HCT116 (cell line): ENCODE measurements around the gene UBASH3B. TPM values are rescaled to one million over a fixed set of nuclear protein-coding genes. Genes with fewer than 3 reads are reported as not detected.

Experiments
- ATAC-seq: fragments of 200-7000 bp; cut with Tn5 transposase; 2 replicates; pipeline ENCODE4 v1.9.1; 2020; ENCODE audit warnings: mild to moderate bottlenecking, moderate library complexity
- BruUV-seq: library from RNA; stranded (reverse); fragments of 400-500 nt; replicated peaks from 2 replicates; lab custom pipeline; 2021; lab: Mats Ljungman, UMichigan
- CTCF ChIA-PET: fragments of 300-600 bp; sonication (Branson Sonifier 250); formaldehyde crosslinking; loops from one replicate; lab custom pipeline; 2021; ENCODE audit warnings: antibody characterized with exemption; lab: Charles Lee
- POLR2A ChIA-PET: fragments of 300-600, 350-600 bp; sonication (Branson Sonifier 250); formaldehyde crosslinking; loops from one replicate; lab custom pipeline; 2021; ENCODE audit warnings: antibody characterized with exemption; lab: Charles Lee
- RAD21 ChIA-PET, 2 experiments: fragments of 300-600 bp; sonication (Branson Sonifier 250); formaldehyde crosslinking; loops; one replicate each; lab custom pipeline; 2023; ENCODE audit warnings: low total read pairs in 2 of 2; ENCODE audit not compliant: uncharacterized antibody in 2 of 2, unreplicated experiment in 2 of 2, low non-redundant PET in 1 of 2; lab: Charles Lee
- DNase-seq: peaks from one replicate; pipeline ENCODE4 v3.0.0-alpha.2; 2010; ENCODE audit warnings: low read depth, low spot score
- H2AFZ ChIP-seq: fragments of 200-600 bp; shearing (Covaris generic), sonication (generic); 2 replicates; pipeline ENCODE4 v1.6.1; 2017; ENCODE audit warnings: low read depth, mixed run types, mixed read lengths, antibody characterized with exemption, low read length; ENCODE audit not compliant: poor library complexity, severe bottlenecking
- H3K27ac ChIP-seq: 2 replicates; pipeline ENCODE4 v1.5.1; 2012; ENCODE audit warnings: low read depth, low read length
- H3K27me3 ChIP-seq: fragments of 200-600 bp; sonication (generic); 2 replicates; pipeline ENCODE4 v1.6.1; 2016; ENCODE audit warnings: mixed run types, low read length, mixed read lengths; ENCODE audit not compliant: insufficient read depth
- H3K36me3 ChIP-seq, 2 experiments: fragments of 200-500 bp in 1 of 2; fragments of 200-600 bp in 1 of 2; sonication (Bioruptor generic) in 1 of 2; sonication (generic) in 1 of 2; 2 replicates each; pipeline versions ENCODE4 v1.5.1 to v1.6.1; 2014 to 2016; ENCODE audit warnings: low read length in 2 of 2, inconsistent platforms in 1 of 2, mixed read lengths in 1 of 2, mixed run types in 1 of 2; ENCODE audit not compliant: insufficient read depth in 2 of 2, control insufficient read depth in 1 of 2
- H3K4me1 ChIP-seq, 2 experiments: fragments of 200-600 bp in 1 of 2; sonication (generic) in 1 of 2; 2 replicates each; pipeline versions ENCODE4 v1.5.1 to v1.6.1; 2012 to 2017; ENCODE audit warnings: low read length in 2 of 2, inconsistent platforms in 1 of 2, mild to moderate bottlenecking in 1 of 2, mixed read lengths in 1 of 2, mixed run types in 1 of 2, moderate library complexity in 1 of 2; ENCODE audit not compliant: insufficient read depth in 2 of 2, control insufficient read depth in 1 of 2
- H3K4me2 ChIP-seq: fragments of 200-600 bp; sonication (generic); 2 replicates; pipeline ENCODE4 v1.6.1; 2017; ENCODE audit warnings: mixed run types, low read length, mixed read lengths
- H3K4me3 ChIP-seq, 2 experiments: fragments of 200-600 bp in 1 of 2; sonication (generic) in 1 of 2; replicated peaks in 1 of 2; 2 replicates each; pipeline ENCODE4 v1.5.1; 2011 to 2016; ENCODE audit warnings: low read length in 2 of 2, control low read depth in 1 of 2, low read depth in 1 of 2, mild to moderate bottlenecking in 1 of 2, mixed read lengths in 1 of 2, mixed run types in 1 of 2
- H3K79me2 ChIP-seq: fragments of 200-600 bp; sonication (generic); 2 replicates; pipeline ENCODE4 v1.6.1; 2017; ENCODE audit warnings: mild to moderate bottlenecking, mixed run types, low read length, moderate library complexity, mixed read lengths; ENCODE audit not compliant: insufficient read depth
- H3K9ac ChIP-seq: fragments of 200-600 bp; sonication (generic); 2 replicates; pipeline ENCODE4 v1.6.1; 2016; ENCODE audit warnings: low read length, mixed read lengths
- H3K9me2 ChIP-seq: fragments of 200-600 bp; sonication (generic), shearing (Covaris generic); 2 replicates; pipeline ENCODE4 v1.6.1; 2017; ENCODE audit warnings: mixed run types, mild to moderate bottlenecking, moderate library complexity; ENCODE audit not compliant: insufficient read depth
- H3K9me3 ChIP-seq, 2 experiments: fragments of 200-500 bp in 1 of 2; fragments of 200-600 bp in 1 of 2; sonication (Bioruptor generic) in 1 of 2; sonication (generic) in 1 of 2; 2 replicates each; pipeline ENCODE4 v1.6.1; 2014 to 2017; ENCODE audit warnings: low read length in 2 of 2, mixed read lengths in 2 of 2, inconsistent platforms in 1 of 2, low read depth in 1 of 2, mild to moderate bottlenecking in 1 of 2, mixed run types in 1 of 2, moderate library complexity in 1 of 2; ENCODE audit not compliant: control insufficient read depth in 1 of 2, insufficient read depth in 1 of 2
- H4K20me1 ChIP-seq: fragments of 200-600 bp; sonication (generic), shearing (Covaris generic); 2 replicates; pipeline ENCODE4 v1.6.1; 2017; ENCODE audit warnings: mixed run types, mild to moderate bottlenecking, moderate library complexity; ENCODE audit not compliant: insufficient read depth
- ATF3 ChIP-seq: IDR thresholded peaks from 2 replicates; pipeline ENCODE4 v1.6.1; 2012
- CEBPB ChIP-seq: IDR thresholded peaks from 2 replicates; pipeline ENCODE4 v1.6.1; 2012; ENCODE audit warnings: low read depth
- CTCF ChIP-seq, 3 experiments: fragments of 200-600 bp in 1 of 3; sonication (generic) in 1 of 3; IDR thresholded peaks in 2 of 3; conservative IDR thresholded peaks in 1 of 3; 2 replicates each; pipeline ENCODE4 v1.5.1; 2012 to 2017; ENCODE audit warnings: low read depth in 2 of 3, low read length in 2 of 3, antibody characterized with exemption in 1 of 3, borderline replicate concordance in 1 of 3, control low read depth in 1 of 3, mild to moderate bottlenecking in 1 of 3, mixed read lengths in 1 of 3, mixed run types in 1 of 3, moderate library complexity in 1 of 3; ENCODE audit not compliant: insufficient read depth in 1 of 3
- ELF1 ChIP-seq: IDR thresholded peaks from 2 replicates; pipeline ENCODE4 v1.6.1; 2012; ENCODE audit warnings: low read depth, borderline replicate concordance
- EZH2 ChIP-seq: fragments of 200-600 bp; sonication (generic); IDR thresholded peaks from 2 replicates; pipeline ENCODE4 v1.6.1; 2017; ENCODE audit warnings: antibody characterized with exemption, mixed run types
- EZH2phosphoT487 ChIP-seq: fragments of 200-600 bp; IDR thresholded peaks from 2 replicates; pipeline ENCODE4 v1.6.1; 2018; ENCODE audit warnings: antibody characterized with exemption, borderline replicate concordance
- FOSL1 ChIP-seq: IDR thresholded peaks from 2 replicates; pipeline ENCODE4 v1.6.1; 2012; ENCODE audit warnings: low read depth
- JUND ChIP-seq: IDR thresholded peaks from 2 replicates; pipeline ENCODE4 v1.6.1; 2012
- MAX ChIP-seq: IDR thresholded peaks from 2 replicates; pipeline ENCODE4 v1.6.1; 2012
- POLR2A ChIP-seq: IDR thresholded peaks from 2 replicates; pipeline ENCODE4 v1.7.0; 2011; ENCODE audit warnings: borderline replicate concordance; ENCODE audit not compliant: insufficient read depth, insufficient read length; ENCODE audit errors: extremely low read depth
- POLR2AphosphoS5 ChIP-seq: IDR thresholded peaks from 2 replicates; pipeline ENCODE4 v1.6.1; 2011; ENCODE audit warnings: mild to moderate bottlenecking, low read depth, low read length, moderate library complexity
- RAD21 ChIP-seq: IDR thresholded peaks from 2 replicates; pipeline ENCODE4 v1.6.1; 2012; ENCODE audit warnings: low read depth, mild to moderate bottlenecking
- REST ChIP-seq: IDR thresholded peaks from 2 replicates; pipeline ENCODE4 v1.6.1; 2012; ENCODE audit warnings: low read depth
- SIN3A ChIP-seq: IDR thresholded peaks from 2 replicates; pipeline ENCODE4 v1.6.1; 2012; ENCODE audit warnings: low read depth
- SP1 ChIP-seq: IDR thresholded peaks from 2 replicates; pipeline ENCODE4 v1.6.1; 2012; ENCODE audit warnings: low read depth
- SRF ChIP-seq: IDR thresholded peaks from 2 replicates; pipeline ENCODE4 v1.6.1; 2012; ENCODE audit warnings: low read depth
- YY1 ChIP-seq: IDR thresholded peaks from 2 replicates; pipeline ENCODE4 v1.6.1; 2011; ENCODE audit warnings: low read length, low read depth, moderate library complexity, mild to moderate bottlenecking; ENCODE audit not compliant: insufficient replicate concordance; ENCODE audit errors: extremely low read depth
- ZBTB33 ChIP-seq: IDR thresholded peaks from 2 replicates; pipeline ENCODE4 v1.6.1; 2011; ENCODE audit warnings: mild to moderate bottlenecking, low read length, moderate library complexity; ENCODE audit not compliant: insufficient replicate concordance; ENCODE audit errors: extremely low read depth
- ZFX ChIP-seq: fragments of 450-650 bp; IDR thresholded peaks from 2 replicates; pipeline ENCODE4 v1.6.1; 2017
- intact Hi-C: fragments of 100-400 bp; cut with micrococcal nuclease; formaldehyde crosslinking; loops from 2 replicates; pipeline ENCODE4 v1.10.0; 2022
- total RNA-seq: library from RNA; stranded (reverse); gene quantifications from one replicate; pipeline ENCODE4 v1.2.1, GENCODE V29; 2021; ENCODE audit not compliant: unreplicated experiment

UBASH3B gene
- total RNA-seq, 1 experiment from 2014 or later, result 40.3 TPM

- Histone ChIP-seq H2AFZ (no peak overlapping the region), H3K9ac (no peak overlapping the region), H3K79me2 (no peaks in the 10 kb centered on the region), H3K4me1 (peaks cover 0 to 6% of the 10 kb centered on the region in 2 experiments; a peak in 2 of 4 replicates), H3K9me3 (no peaks in the 10 kb centered on the region), H3K36me3 (peaks cover 0 to 5% of the 10 kb centered on the region in 2 experiments; a peak in 1 of 4 replicates), H4K20me1 (no peaks in the 10 kb centered on the region), H3K4me2 (no peak overlapping the region), H3K27ac (no peak overlapping the region), H3K9me2 (no peaks in the 10 kb centered on the region), H3K4me3 (no peak overlapping the region), H3K27me3 (no peaks in the 10 kb centered on the region)
- ATAC-seq (peak; percentile 99), DNase-seq (peak; percentile 67)
- BruUV-seq, result no TSS peak
- CTCF ChIA-PET, result interaction anchor here (0.7 to 3.9 kb wide), 14 partner anchors 9 to 201 kb away, joined by 3 to 35 read pairs (median 6); no protein-coding TSS in a partner anchor
- intact Hi-C loops, result loop anchor here (1.0 kb wide), 3 partner anchors 148 to 201 kb away; no protein-coding TSS in a partner anchor
- RAD21 ChIA-PET, result interaction anchor here (1.0 to 1.3 kb wide), 2 partner anchors 107 to 148 kb away, joined by 4 to 7 read pairs; no protein-coding TSS in a partner anchor
- POLR2A ChIA-PET, result interaction anchor here (1.0 kb wide), 1 partner anchor 148 kb away, joined by 5 read pairs; no protein-coding TSS in a partner anchor
- peak; percentile 94 for TF ChIP-seq RAD21
- TF ChIP-seq SIN3A, result no peak
- TF ChIP-seq SP1, result no peak
- peak; percentile 33 for TF ChIP-seq YY1
- TF ChIP-seq JUND, result no peak
- TF ChIP-seq POLR2A, result no peak
- no peak for TF ChIP-seq MAX
- TF ChIP-seq REST, result no peak
- TF ChIP-seq ZFX, result no peak
- no peak for TF ChIP-seq FOSL1
- no peak for TF ChIP-seq POLR2AphosphoS5
- no peak for TF ChIP-seq ELF1
- TF ChIP-seq EZH2, result no peak
- peak; percentile 88 to 94 (median 92) for TF ChIP-seq CTCF (IDR thresholded peaks at IDR 0.05 in 2 of 3, conservative IDR thresholded peaks at IDR 0.05 in 1 of 3; ENCODE audit: borderline replicate concordance in 1 of 3, insufficient read depth in 1 of 3, low read depth in 2 of 3, low read length in 2 of 3)
- no peak for TF ChIP-seq CEBPB
- no peak for TF ChIP-seq SRF
- TF ChIP-seq ZBTB33, result no peak
- no peak for TF ChIP-seq ATF3
- TF ChIP-seq EZH2phosphoT487, result no peak
These were observed 126.1 kb downstream of the UBASH3B start for GRCh38 chr11:122781378-122782195.
